Mammary epithelial cell (primary cell): ENCODE results near the gene RALGAPA2.

Experiments used
- EZH2 ChIP-seq: IDR thresholded peaks from 2 replicates; pipeline ENCODE4 v1.6.1; 2012; ENCODE audit warnings: low read length, inconsistent platforms, borderline replicate concordance
- TF ChIP-seq, protein P1 (sequence below), 2 donors: IDR thresholded peaks in 1 of 2; conservative IDR thresholded peaks in 1 of 2; 2 replicates each; pipeline ENCODE4 v1.5.1; 2011 to 2012; ENCODE audit warnings: inconsistent platforms in 2 of 2, low read length in 2 of 2, mild to moderate bottlenecking in 2 of 2, control low read depth in 1 of 2, low read depth in 1 of 2; ENCODE audit not compliant: insufficient read depth in 1 of 2; ENCODE audit errors: extremely low read depth in 1 of 2

DNA sequence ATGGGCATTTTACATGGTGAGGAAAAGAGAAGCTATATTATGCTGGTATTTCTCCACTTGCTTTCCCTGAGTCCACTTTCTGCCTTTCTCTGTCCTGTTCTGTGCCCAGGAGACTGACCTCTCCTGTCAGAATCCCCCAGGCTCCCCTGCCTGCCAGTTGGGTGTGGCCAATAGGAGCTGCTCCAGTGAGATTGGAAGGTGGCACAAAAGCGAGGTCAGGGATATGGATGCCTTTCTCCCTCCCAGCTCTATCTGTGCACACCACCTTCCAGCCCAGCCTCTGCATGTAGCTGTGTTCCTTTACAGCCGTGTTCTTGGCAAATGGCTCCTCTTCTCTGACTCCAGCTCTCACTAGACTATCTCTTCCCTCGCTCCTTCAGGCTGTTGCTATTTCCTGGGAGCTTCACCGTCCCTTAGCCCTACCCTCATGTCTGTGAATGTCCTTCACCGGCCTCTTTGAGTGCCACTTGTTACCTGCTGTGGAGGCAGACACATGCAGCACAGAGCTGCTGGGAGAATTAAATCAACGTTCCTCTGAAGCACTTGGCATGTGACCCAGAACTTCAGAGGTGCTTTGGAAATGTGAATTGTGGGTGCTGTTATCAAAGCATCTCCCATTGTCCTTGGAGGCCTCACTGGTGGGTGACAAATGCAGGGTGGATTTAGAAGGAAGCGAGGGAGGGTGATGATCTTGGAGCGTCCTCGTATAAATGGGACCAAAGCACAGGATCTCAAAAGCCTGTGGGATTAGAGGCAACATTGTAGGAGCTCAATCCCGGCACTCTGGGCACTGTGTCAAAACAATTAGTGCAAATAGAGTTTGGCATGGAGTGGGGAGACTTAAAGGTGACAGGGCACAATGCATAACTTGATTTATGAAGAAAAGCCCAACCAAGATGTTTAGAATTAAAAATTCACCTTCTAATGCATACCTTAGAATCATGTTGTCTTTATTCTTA, 28.9 kb upstream of the RALGAPA2 start:
- TF ChIP-seq, protein P1, sequence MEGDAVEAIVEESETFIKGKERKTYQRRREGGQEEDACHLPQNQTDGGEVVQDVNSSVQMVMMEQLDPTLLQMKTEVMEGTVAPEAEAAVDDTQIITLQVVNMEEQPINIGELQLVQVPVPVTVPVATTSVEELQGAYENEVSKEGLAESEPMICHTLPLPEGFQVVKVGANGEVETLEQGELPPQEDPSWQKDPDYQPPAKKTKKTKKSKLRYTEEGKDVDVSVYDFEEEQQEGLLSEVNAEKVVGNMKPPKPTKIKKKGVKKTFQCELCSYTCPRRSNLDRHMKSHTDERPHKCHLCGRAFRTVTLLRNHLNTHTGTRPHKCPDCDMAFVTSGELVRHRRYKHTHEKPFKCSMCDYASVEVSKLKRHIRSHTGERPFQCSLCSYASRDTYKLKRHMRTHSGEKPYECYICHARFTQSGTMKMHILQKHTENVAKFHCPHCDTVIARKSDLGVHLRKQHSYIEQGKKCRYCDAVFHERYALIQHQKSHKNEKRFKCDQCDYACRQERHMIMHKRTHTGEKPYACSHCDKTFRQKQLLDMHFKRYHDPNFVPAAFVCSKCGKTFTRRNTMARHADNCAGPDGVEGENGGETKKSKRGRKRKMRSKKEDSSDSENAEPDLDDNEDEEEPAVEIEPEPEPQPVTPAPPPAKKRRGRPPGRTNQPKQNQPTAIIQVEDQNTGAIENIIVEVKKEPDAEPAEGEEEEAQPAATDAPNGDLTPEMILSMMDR (conservative IDR thresholded peaks at IDR 0.05 in 1 of 2, IDR thresholded peaks at IDR 0.05 in 1 of 2; ENCODE audit: extremely low read depth in 1 of 2, insufficient read depth in 1 of 2, low read depth in 1 of 2, low read length in 2 of 2), result no peak
- no peak for TF ChIP-seq EZH2
